ENCODE data around the gene RPS21.

RPS21 gene

DNA sequence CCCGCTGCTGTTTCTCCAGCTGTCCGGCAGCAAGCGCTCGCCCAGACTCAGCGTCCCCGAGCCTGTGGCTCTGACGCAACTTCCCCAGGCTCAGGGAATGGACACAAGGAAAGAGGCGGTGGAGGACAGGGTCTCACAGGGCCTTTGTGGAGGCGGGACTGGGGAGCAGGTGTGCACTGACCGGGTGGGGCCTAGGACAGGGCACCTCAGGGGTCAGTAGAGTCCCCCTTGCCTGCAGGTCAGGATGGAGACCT, 39.8 kb upstream of the RPS21 start:
- Histone ChIP-seq H3K9me3 (ENCODE audit: control insufficient read depth in 2 of 2, low read length in 2 of 2) (no peaks in the 10 kb centered on the region), H3K9ac (ENCODE audit: low read depth in 1 of 2, low read length in 2 of 2) (no peak overlapping the region), H3K27me3 (ENCODE audit: control insufficient read depth in 2 of 2, insufficient read depth in 2 of 2, low read length in 2 of 2) (no peaks in the 10 kb centered on the region), H3K36me3 (ENCODE audit: control insufficient read depth in 2 of 2, insufficient read depth in 2 of 2, low read length in 2 of 2) (no peaks in the 10 kb centered on the region), H3K4me3 (ENCODE audit: low read length in 2 of 2) (no peak overlapping the region), H3K4me1 (ENCODE audit: control insufficient read depth in 2 of 2, insufficient read depth in 2 of 2, low read length in 2 of 2) (no peaks in the 10 kb centered on the region), H3K27ac (ENCODE audit: low read depth in 2 of 2, low read length in 2 of 2) (no peak overlapping the region)

DNA sequence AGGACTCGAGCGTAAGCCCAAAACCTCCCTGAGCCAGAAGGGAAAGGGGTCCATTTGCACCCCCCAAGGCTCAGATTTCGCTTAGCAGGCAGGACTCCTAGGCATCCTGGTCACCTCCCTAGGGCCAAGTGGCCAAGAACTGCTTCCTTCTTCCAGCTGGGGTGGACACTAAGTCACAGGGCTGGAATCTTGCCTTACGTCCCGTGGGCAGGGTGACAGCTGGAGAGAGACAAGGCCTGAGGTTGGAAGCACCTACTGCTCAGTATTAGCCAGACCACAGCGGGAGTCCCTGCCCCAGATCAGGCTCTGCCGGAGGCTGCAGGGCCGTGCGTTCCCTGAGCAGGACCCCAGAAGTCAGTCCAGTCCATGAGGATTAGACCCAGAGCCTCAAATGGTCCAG, 39.5 kb upstream of the RPS21 start:
- H3K4me1 ChIP-seq (ENCODE audit: control insufficient read depth in 2 of 2, insufficient read depth in 2 of 2, low read length in 2 of 2), result no peaks in the 10 kb centered on the region
- no peak overlapping the region for H3K9ac ChIP-seq (ENCODE audit: low read depth in 1 of 2, low read length in 2 of 2)
- no peaks in the 10 kb centered on the region for H3K27me3 ChIP-seq (ENCODE audit: control insufficient read depth in 2 of 2, insufficient read depth in 2 of 2, low read length in 2 of 2)
- H3K4me3 ChIP-seq (ENCODE audit: low read length in 2 of 2), result no peak overlapping the region
- H3K36me3 ChIP-seq (ENCODE audit: control insufficient read depth in 2 of 2, insufficient read depth in 2 of 2, low read length in 2 of 2), result no peaks in the 10 kb centered on the region
- no peaks in the 10 kb centered on the region for H3K9me3 ChIP-seq (ENCODE audit: control insufficient read depth in 2 of 2, low read length in 2 of 2)
- no peak overlapping the region for H3K27ac ChIP-seq (ENCODE audit: low read depth in 2 of 2, low read length in 2 of 2)

- Histone ChIP-seq H3K9ac (ENCODE audit: low read depth in 1 of 2, low read length in 2 of 2) (no peak overlapping the region), H3K4me3 (ENCODE audit: low read length in 2 of 2) (no peak overlapping the region), H3K9me3 (ENCODE audit: control insufficient read depth in 2 of 2, low read length in 2 of 2) (no peaks in the 10 kb centered on the region), H3K36me3 (ENCODE audit: control insufficient read depth in 2 of 2, insufficient read depth in 2 of 2, low read length in 2 of 2) (no peaks in the 10 kb centered on the region), H3K4me1 (ENCODE audit: control insufficient read depth in 2 of 2, insufficient read depth in 2 of 2, low read length in 2 of 2) (no peaks in the 10 kb centered on the region), H3K27me3 (ENCODE audit: control insufficient read depth in 2 of 2, insufficient read depth in 2 of 2, low read length in 2 of 2) (no peaks in the 10 kb centered on the region), H3K27ac (ENCODE audit: low read depth in 2 of 2, low read length in 2 of 2) (no peak overlapping the region)
These were observed 38.3 kb upstream of the RPS21 start for GRCh38 chr20:62348604-62349003.

GRCh38 chr20:62349556-62350097, 37.3 kb upstream of the RPS21 start:
- no peaks in the 10 kb centered on the region for H3K36me3 ChIP-seq (ENCODE audit: control insufficient read depth in 2 of 2, insufficient read depth in 2 of 2, low read length in 2 of 2)
- H3K27me3 ChIP-seq (ENCODE audit: control insufficient read depth in 2 of 2, insufficient read depth in 2 of 2, low read length in 2 of 2), result no peaks in the 10 kb centered on the region
- no peak overlapping the region for H3K27ac ChIP-seq (ENCODE audit: low read depth in 2 of 2, low read length in 2 of 2)
- H3K9me3 ChIP-seq (ENCODE audit: control insufficient read depth in 2 of 2, low read length in 2 of 2), result no peaks in the 10 kb centered on the region
- H3K4me3 ChIP-seq (ENCODE audit: low read length in 2 of 2), result no peak overlapping the region
- H3K4me1 ChIP-seq (ENCODE audit: control insufficient read depth in 2 of 2, insufficient read depth in 2 of 2, low read length in 2 of 2), result no peaks in the 10 kb centered on the region
- H3K9ac ChIP-seq (ENCODE audit: low read depth in 1 of 2, low read length in 2 of 2), result no peak overlapping the region

GRCh38 chr20:62350098-62350628, 36.7 kb upstream of the RPS21 start:
- H3K27ac ChIP-seq (ENCODE audit: low read depth in 2 of 2, low read length in 2 of 2), result no peak overlapping the region
- H3K36me3 ChIP-seq (ENCODE audit: control insufficient read depth in 2 of 2, insufficient read depth in 2 of 2, low read length in 2 of 2), result no peaks in the 10 kb centered on the region
- no peaks in the 10 kb centered on the region for H3K4me1 ChIP-seq (ENCODE audit: control insufficient read depth in 2 of 2, insufficient read depth in 2 of 2, low read length in 2 of 2)
- H3K27me3 ChIP-seq (ENCODE audit: control insufficient read depth in 2 of 2, insufficient read depth in 2 of 2, low read length in 2 of 2), result no peaks in the 10 kb centered on the region
- no peak overlapping the region for H3K9ac ChIP-seq (ENCODE audit: low read depth in 1 of 2, low read length in 2 of 2)
- no peaks in the 10 kb centered on the region for H3K9me3 ChIP-seq (ENCODE audit: control insufficient read depth in 2 of 2, low read length in 2 of 2)
- H3K4me3 ChIP-seq (ENCODE audit: low read length in 2 of 2), result peak overlapping the region in 1 of 2 donors; percentile 19

- H3K36me3 ChIP-seq (ENCODE audit: control insufficient read depth in 2 of 2, insufficient read depth in 2 of 2, low read length in 2 of 2), result no peaks in the 10 kb centered on the region
- H3K9me3 ChIP-seq (ENCODE audit: control insufficient read depth in 2 of 2, low read length in 2 of 2), result no peaks in the 10 kb centered on the region
- H3K4me1 ChIP-seq (ENCODE audit: control insufficient read depth in 2 of 2, insufficient read depth in 2 of 2, low read length in 2 of 2), result peaks cover 0 to 4% of the 10 kb centered on the region in 2 donors
- H3K9ac ChIP-seq (ENCODE audit: low read depth in 1 of 2, low read length in 2 of 2), result no peak overlapping the region
- H3K27me3 ChIP-seq (ENCODE audit: control insufficient read depth in 2 of 2, insufficient read depth in 2 of 2, low read length in 2 of 2), result no peaks in the 10 kb centered on the region
- no peak overlapping the region for H3K4me3 ChIP-seq (ENCODE audit: low read length in 2 of 2)
- no peak overlapping the region for H3K27ac ChIP-seq (ENCODE audit: low read depth in 2 of 2, low read length in 2 of 2)
These were observed 36.1 kb upstream of the RPS21 start for GRCh38 chr20:62350629-62351422.

GRCh38 chr20:62351469-62352401, 35.2 kb upstream of the RPS21 start:
- Histone ChIP-seq H3K4me1 (ENCODE audit: control insufficient read depth in 2 of 2, insufficient read depth in 2 of 2, low read length in 2 of 2) (peaks cover 3 to 12% of the 10 kb centered on the region in 2 donors), H3K9me3 (ENCODE audit: control insufficient read depth in 2 of 2, low read length in 2 of 2) (no peaks in the 10 kb centered on the region), H3K9ac (ENCODE audit: low read depth in 1 of 2, low read length in 2 of 2) (no peak overlapping the region), H3K4me3 (ENCODE audit: low read length in 2 of 2) (no peak overlapping the region), H3K27me3 (ENCODE audit: control insufficient read depth in 2 of 2, insufficient read depth in 2 of 2, low read length in 2 of 2) (no peaks in the 10 kb centered on the region), H3K27ac (ENCODE audit: low read depth in 2 of 2, low read length in 2 of 2) (no peak overlapping the region), H3K36me3 (ENCODE audit: control insufficient read depth in 2 of 2, insufficient read depth in 2 of 2, low read length in 2 of 2) (no peaks in the 10 kb centered on the region)

DNA sequence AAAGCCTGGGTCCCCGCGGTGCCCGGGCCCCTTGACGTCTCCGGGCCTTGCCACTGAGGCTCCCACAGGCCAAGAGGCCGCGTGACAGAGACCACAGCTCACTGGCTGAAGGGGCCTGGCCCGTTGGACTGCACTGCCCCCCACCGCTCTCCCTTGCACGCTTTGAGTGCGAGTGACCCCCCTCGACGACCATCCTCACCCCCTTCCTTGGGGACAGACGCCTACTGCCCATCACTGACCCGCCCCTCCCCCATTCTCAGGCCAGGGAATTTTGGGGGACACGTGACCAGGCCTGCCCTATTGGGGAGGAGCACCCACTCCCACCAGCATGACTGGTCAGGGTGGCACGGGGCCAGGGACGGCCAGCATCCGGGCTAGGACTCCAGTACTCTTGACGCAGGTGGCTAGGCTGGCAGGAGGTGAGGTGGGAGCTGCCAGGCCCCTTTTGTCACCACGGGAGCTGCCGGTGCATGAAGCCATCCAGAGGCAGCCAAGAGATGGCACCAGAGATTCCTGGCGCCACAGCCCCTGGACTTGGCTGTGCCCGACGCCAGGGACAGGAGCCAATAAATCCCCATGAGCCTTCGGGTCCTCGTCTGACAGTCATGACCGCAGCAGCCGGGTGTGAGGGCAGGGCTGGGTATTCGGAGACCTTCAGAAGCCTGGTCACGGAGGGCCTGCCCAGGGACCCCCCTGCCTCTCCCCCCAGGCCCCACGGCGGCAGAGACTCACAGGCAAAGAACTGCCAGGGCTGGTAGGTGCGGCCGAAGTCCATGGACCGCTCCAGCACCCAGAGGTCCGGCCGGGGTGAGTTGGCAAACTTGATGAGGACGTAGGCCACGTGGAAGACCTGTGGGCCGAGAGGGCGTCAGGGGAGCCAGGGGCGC, 34.3 kb upstream of the RPS21 start:
- Histone ChIP-seq H3K4me3 (ENCODE audit: low read length in 2 of 2) (no peak overlapping the region), H3K4me1 (ENCODE audit: control insufficient read depth in 2 of 2, insufficient read depth in 2 of 2, low read length in 2 of 2) (peaks cover 6 to 19% of the 10 kb centered on the region in 2 donors), H3K27me3 (ENCODE audit: control insufficient read depth in 2 of 2, insufficient read depth in 2 of 2, low read length in 2 of 2) (no peaks in the 10 kb centered on the region), H3K36me3 (ENCODE audit: control insufficient read depth in 2 of 2, insufficient read depth in 2 of 2, low read length in 2 of 2) (no peaks in the 10 kb centered on the region), H3K27ac (ENCODE audit: low read depth in 2 of 2, low read length in 2 of 2) (no peak overlapping the region), H3K9me3 (ENCODE audit: control insufficient read depth in 2 of 2, low read length in 2 of 2) (no peaks in the 10 kb centered on the region), H3K9ac (ENCODE audit: low read depth in 1 of 2, low read length in 2 of 2) (no peak overlapping the region)

- Histone ChIP-seq H3K4me3 (ENCODE audit: low read length in 2 of 2) (no peak overlapping the region), H3K27ac (ENCODE audit: low read depth in 2 of 2, low read length in 2 of 2) (no peak overlapping the region), H3K27me3 (ENCODE audit: control insufficient read depth in 2 of 2, insufficient read depth in 2 of 2, low read length in 2 of 2) (no peaks in the 10 kb centered on the region), H3K4me1 (ENCODE audit: control insufficient read depth in 2 of 2, insufficient read depth in 2 of 2, low read length in 2 of 2) (peaks cover 12 to 23% of the 10 kb centered on the region in 2 donors), H3K9ac (ENCODE audit: low read depth in 1 of 2, low read length in 2 of 2) (no peak overlapping the region), H3K9me3 (ENCODE audit: control insufficient read depth in 2 of 2, low read length in 2 of 2) (no peaks in the 10 kb centered on the region), H3K36me3 (ENCODE audit: control insufficient read depth in 2 of 2, insufficient read depth in 2 of 2, low read length in 2 of 2) (no peaks in the 10 kb centered on the region)
These were observed 33.4 kb upstream of the RPS21 start for GRCh38 chr20:62353289-62354030.
